ENCODE results near the gene KAZALD1.

The KAZALD1 gene

DNA sequence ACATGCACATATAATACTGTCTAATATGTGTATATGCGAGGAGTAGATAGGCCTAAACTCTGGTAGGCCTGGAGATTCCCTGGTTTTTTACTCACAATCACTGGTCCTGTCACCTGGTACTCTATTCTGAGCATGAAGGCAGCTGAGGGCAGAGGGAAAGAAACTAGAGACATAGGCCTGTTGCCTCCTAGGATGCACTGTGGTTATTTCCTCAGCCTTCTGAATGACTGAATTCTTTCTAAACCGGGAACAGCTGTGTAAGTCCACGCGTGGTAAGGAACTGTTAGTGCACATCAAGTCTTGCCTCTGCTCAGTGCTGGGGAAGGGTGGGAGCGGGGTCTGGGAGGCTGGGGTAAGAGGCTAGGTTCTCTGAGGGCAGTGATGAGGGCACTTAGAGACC is 7.7 kb downstream of the KAZALD1 start:
- DNase-seq: no peak

DNA sequence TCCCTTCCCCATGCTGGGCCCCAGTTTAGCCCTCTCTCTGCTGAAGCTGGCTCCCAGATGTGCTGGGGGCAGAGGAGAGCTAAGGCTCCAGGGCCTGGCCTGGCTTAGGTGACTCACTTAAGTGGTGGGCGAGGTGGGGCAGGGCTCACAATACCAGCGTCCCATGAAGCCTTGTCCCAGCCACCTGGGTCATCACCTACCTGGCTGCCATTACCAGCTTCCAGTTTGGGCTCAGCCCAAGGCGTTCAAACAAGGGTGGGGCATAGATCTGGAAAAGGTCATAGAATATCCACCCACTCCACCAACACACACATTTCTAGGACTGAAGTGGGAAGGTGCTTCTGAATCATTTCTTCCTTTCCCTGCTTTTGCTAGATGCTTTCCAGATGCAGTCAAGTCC is 8.3 kb downstream of the KAZALD1 start:
- DNase-seq: no peak

- DNase-seq: no peak
Measured at GRCh38 chr10:101071267-101071884, 9.6 kb downstream of the KAZALD1 start.

GRCh38 chr10:101071885-101072433 is 10.2 kb downstream of the KAZALD1 start:
- DNase-seq: no peak

DNA sequence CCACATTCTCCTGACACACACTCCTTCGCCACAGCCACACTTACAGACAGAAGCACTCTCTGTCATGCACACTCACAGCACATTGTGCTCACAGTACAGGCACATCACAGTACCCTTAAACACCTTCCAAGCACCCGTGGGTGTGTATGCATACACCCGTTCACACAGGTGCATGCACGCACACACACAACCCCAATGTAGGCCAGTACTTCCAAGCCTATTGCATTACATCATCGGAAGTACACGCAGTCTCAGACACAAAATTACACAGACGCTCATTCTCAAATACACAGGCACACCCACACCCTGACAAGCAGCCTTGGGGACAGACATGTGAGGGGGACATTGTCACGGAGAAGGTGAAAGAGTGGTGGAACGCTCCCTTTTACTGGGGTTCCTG is 11.1 kb downstream of the KAZALD1 start:
- DNase-seq: no peak

- DNase-seq: no peak
Measured at GRCh38 chr10:101073631-101074030, 11.8 kb downstream of the KAZALD1 start.

- peak in 1 of 3 experiments; percentile 11 for DNase-seq
Measured at GRCh38 chr10:101075775-101076174, 14.0 kb downstream of the KAZALD1 start.

DNA sequence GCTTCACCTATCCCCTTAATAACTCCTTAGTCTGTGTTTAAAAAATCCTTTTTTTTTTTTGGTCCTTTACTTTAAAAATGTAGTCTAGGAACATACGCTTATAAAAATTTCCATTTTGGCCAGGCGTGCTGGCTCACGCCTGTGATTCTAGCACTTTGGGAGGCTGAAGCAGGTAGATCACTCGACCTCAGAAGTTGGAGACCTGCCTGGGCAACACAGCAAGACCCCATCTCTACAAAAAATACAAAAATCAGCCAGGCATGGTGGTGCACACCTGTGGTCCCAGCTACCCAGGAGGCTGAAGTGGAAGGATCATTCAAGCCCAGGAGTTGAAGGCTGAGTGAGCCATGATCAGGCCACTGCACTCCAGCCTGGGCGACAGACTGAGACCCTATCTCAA is 14.8 kb downstream of the KAZALD1 start:
- DNase-seq: no peak

GRCh38 chr10:101079874-101080273 is 18.1 kb downstream of the KAZALD1 start:
- no peak for DNase-seq

DNA sequence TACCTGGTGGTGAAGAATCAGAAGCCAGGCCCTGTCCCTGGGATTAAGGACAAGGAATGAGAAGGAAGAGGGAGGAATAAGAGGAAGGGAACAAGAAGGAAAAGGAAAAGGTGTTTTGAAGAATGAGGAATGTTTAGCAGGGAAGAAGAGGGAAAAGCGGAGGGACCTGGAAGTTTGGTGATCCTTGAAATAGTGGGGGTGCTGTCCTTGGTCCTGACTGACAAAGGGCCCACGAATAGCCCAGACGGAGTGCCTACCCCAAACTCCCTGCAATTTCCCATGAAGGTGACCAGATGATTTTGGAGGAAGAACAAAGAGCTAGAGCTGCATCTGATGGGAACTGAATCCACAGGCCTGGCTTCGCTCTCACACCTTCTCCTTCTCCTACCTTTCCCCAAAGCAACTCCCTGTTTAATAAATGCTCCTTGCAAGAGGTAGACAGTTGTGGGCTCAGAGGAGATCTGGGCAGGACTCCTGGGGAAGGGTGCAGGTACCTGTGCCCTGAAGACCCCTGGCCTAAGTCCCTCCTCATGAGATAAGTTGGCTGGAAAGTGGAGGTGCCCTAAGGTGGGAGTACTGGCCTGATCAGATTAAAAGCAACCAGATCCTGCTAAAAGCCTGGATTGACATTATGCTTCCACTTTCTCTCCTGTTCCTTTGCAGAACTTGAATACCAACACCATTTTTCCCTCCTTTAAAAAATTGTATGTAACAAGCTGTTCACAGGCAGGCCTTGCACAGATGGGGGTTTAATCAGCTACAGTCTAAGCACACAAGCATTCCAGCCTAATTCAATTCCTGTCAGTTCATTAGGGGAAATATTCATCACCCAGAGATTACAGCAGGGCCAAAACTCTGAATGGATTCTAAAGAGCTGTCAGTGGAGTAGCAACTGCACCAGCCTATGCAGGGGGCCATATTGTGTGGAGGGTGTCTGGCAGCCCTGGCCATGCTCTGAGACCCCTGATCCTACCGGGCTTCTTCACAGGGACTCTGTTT is 19.4 kb downstream of the KAZALD1 start:
- no peak for DNase-seq

DNA sequence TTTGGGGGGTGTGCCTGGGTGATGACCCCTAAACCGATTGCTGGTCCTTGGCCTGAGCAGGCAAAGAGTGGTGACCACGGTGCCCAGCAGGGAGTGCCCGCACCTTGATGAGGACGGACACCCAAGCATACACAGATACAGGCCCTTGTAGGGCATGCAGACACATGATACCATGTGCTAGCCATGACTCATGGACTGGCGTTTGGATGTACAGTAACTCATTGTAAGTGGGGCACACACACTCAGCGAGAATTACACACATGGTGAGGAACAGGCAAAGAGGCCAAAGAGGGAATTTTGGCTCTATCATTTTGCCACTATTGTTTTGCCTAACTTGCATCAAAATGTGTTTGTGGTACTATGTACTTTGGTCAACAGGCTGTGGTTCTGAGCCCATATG is 24.1 kb downstream of the KAZALD1 start:
- DNase-seq: peak in 2 of 3 experiments; percentile 51 to 80

- no peak for DNase-seq
Measured at GRCh38 chr10:101087376-101087775, 25.6 kb downstream of the KAZALD1 start.

DNA sequence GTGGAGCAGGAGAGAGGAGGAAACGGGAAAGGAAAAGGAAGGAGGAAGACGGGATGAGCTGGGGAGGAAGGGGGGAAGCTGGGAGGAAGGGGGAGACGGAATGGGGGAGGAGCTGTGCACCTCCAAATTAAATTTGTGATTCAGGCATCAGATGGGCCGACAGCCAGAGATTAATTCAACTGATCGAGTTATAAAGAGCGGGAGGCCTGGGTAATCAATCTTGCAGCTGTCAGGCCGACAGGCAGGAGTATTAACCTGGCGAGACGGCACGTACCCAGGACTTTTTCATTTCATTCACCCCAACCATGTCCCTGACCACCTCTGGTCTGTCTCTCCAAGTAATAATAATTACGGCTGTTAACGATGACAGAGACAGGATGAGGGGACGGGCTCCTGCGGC is 26.2 kb downstream of the KAZALD1 start:
- DNase-seq: no peak

GRCh38 chr10:101089520-101090299 is 27.9 kb downstream of the KAZALD1 start:
- DNase-seq: peak in 1 of 3 experiments; percentile 0

DNA sequence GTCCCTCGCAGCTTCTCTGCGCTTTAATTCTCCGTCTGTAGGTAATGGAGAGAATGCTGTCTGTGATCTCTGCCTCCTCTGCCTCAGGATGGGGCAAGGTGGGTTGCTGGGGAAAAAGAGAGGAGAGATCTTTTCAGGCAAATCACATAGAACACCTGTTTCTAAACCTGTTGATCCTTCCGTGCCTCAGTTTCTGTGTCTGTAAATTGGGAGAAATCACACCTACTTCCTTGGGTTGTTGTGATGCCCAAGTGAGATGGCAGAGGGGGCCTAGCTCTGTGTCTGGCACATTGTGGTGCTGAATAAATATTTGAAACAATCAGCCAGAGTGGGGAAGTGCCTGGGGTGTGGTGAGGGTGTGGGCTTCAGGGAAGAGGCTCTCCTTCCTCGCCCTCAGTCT is 28.8 kb downstream of the KAZALD1 start:
- DNase-seq: no peak

DNA sequence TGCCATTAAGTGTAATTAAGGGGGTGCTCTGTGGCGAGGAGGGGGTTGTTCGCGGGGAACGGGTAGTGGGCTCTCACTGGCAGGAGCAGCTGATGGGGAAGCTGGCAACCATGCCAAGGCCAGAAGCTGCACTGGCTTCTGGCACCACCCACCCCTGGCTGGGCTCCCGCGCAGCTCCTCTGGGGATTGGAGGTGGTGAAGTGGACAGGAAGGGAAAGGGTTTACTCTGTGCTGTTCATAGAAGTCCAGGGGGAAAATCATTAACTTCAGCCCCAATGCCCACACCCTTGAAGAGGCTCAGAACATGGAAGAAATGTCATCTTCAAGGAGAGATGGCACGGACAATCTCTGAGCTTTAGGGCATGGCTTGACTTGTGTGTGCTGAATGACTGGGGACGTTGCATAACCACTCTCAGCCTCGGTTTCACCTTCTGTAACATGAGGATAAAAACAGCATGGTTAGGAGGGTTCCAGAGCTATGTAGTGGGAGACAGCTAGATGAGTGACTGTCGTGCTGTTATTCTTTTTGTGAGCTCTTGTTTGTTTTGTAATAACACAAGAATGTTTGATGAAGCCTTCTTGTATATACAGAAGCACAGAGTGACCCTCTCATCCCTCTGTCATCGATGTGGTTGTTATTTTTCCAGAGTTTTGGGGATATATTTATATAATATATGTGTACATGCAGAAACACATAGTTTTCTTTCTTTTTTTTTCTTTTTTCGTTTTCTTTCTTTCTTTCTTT is 29.9 kb downstream of the KAZALD1 start:
- DNase-seq: no peak

DNA sequence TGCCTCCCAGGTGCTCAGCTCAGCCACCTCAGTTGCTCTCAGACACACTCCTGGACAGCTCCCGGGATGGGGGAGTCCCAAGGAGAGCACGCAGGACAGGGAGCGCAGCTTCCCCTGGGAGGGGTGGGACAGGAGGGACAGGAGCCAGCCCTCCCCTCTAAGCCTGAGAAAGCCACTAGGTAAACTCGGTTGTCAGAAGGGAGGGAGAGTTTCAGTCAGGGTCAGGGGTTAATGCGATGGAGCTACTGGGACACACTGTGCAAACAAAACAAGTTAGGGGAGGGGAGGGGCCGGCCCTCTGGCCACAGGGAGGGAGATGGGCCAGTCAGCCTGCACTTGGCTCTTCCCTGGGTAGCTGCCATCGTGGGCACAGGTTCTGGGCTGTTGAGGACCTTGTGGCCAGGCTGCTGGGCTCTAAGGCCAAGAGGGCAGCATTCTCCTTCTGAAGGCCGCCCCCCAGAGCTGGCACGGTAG is 31.1 kb downstream of the KAZALD1 start:
- DNase-seq: no peak

- DNase-seq: no peak
Measured at GRCh38 chr10:101094121-101094879, 32.5 kb downstream of the KAZALD1 start.

DNA sequence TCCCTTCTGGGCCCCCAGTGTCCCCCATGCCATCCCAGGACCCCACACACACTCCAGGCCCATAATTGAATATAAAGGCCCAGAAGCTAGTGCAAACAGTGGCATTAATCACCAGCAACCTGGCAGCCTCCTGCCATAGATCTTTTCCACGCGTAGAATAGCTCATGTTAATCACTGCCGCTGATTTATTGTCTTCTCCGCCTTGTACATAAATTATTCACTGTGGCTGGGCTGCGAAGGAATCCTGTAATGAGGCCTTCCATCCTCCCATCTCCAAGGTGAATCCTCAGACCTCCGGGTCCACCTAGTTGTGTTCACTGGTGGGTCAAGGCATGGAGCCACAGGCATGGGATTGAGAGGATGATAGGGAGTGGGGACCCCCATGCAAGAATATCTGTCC is 33.2 kb downstream of the KAZALD1 start:
- DNase-seq: peak in 2 of 3 experiments; percentile 22 to 24

- DNase-seq: peak; percentile 64 to 80 (median 65)
Measured at GRCh38 chr10:101095550-101096213, 33.9 kb downstream of the KAZALD1 start.

GRCh38 chr10:101096378-101096777 is 34.6 kb downstream of the KAZALD1 start:
- no peak for DNase-seq

Measured in NCI-H1417 (cell line).